DND-41 (cell line): Measurements from ENCODE around the gene MKLN1.

Experiments used
- EZH2 ChIP-seq: IDR thresholded peaks from 3 replicates; pipeline ENCODE4 v1.6.1; 2012; ENCODE audit warnings: borderline replicate concordance, low read depth, mild to moderate bottlenecking, moderate library complexity, low read length, inconsistent platforms; ENCODE audit not compliant: severe bottlenecking
- TF ChIP-seq, protein P1 (sequence below): IDR thresholded peaks from 2 replicates; pipeline ENCODE4 v1.5.1; 2012; ENCODE audit warnings: borderline replicate concordance, low read length, moderate library complexity, mild to moderate bottlenecking; ENCODE audit not compliant: poor library complexity, severe bottlenecking; ENCODE audit errors: extremely low read depth

DNA sequence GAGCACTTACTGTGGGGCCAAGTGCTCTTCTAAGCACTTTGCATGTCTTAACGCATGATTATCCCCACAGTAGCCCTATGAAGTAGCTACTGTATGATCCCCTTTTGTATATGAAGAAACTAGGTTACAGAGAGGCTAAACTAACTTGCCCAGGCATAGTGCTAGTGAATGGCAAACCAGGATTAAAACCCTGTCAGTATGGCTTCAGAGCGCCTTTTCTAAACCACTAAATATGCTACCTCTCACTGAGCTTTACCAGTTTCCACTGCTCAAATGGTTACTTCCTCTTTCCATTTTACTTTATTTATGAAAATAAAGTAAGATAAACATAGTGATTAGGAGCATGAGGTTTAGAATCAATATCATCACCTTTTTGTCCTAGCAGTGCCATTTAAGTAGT, 155.1 kb downstream of the MKLN1 start:
- TF ChIP-seq EZH2: no peak
- TF ChIP-seq, protein P1, sequence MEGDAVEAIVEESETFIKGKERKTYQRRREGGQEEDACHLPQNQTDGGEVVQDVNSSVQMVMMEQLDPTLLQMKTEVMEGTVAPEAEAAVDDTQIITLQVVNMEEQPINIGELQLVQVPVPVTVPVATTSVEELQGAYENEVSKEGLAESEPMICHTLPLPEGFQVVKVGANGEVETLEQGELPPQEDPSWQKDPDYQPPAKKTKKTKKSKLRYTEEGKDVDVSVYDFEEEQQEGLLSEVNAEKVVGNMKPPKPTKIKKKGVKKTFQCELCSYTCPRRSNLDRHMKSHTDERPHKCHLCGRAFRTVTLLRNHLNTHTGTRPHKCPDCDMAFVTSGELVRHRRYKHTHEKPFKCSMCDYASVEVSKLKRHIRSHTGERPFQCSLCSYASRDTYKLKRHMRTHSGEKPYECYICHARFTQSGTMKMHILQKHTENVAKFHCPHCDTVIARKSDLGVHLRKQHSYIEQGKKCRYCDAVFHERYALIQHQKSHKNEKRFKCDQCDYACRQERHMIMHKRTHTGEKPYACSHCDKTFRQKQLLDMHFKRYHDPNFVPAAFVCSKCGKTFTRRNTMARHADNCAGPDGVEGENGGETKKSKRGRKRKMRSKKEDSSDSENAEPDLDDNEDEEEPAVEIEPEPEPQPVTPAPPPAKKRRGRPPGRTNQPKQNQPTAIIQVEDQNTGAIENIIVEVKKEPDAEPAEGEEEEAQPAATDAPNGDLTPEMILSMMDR: no peak
